ENCODE measurements around the gene TMEM128.

GRCh38 chr4:4204401-4204745 lies 43.6 kb downstream of the TMEM128 start:
- TF ChIP-seq CTCF (conservative IDR thresholded peaks at IDR 0.05; ENCODE audit: low read depth, low read length), result no peak
- no peak for TF ChIP-seq EZH2 (IDR thresholded peaks at IDR 0.05; ENCODE audit: low read length, unreplicated experiment)
- no peak for TF ChIP-seq EZH2phosphoT487 (IDR thresholded peaks at IDR 0.05; ENCODE audit: borderline replicate concordance, low read length)

Measured in PC-3 (cell line).